Limb (tissue), 2 donors: Measurements from ENCODE around the gene ARHGEF6.

Experiments
- DNase-seq, 2 donors: peaks; one replicate each; pipeline ENCODE4 v3.0.0-alpha.2; 2016; ENCODE audit errors: extremely low spot score in 2 of 2

ARHGEF6 gene

DNA sequence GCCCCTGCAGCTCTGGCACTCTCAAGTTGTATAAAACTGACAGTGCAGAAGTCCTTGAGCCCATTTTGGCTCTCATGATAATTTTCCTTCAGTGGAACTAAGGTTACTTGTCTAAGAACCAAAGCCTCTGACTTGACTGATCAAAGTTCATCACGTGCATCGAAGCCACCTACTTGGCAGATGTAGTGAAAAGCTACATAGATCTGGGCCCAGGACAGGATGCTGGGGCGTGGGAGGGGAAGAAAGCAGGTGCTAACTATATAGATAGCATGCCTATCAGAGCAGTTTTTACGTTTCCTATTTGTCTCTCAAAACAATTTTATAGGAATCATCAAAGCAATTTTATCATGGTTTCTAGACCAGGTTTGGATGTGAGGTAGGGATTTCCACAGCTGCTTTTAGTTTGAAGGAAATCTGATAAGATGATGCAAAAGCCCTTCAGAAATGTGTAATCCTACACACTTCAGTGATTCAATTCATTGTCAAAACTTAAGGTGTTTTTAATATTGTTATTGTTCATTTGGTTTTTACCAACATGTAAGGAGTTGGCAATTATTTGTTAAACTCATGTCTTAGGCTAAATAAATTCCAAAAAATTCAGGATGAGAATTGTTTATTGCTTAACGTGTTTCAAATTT lies 134.0 kb downstream of the ARHGEF6 start:
- no peak for DNase-seq

DNA sequence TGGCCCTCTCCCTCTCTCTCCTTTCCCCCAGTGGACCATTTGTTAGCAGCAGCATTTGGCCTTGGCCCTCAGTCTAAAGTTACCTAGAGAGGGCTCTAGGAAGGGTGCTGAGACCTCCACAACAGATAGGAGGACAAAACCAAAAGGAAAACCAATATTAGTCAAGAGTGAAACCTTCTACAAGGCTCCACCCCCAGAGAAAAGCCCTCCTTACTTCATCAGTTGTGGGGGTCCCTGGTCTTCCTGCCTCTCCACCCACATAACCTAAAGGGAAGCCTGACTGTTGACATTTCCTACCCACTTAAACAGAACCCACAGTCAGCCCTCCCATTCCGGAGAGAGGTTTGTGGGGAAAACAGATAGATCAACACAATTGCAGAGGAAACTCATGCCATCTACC lies 137.5 kb downstream of the ARHGEF6 start:
- no peak for DNase-seq

GRCh38 chrX:136639506-136640176 lies 141.1 kb downstream of the ARHGEF6 start:
- no peak for DNase-seq

DNA sequence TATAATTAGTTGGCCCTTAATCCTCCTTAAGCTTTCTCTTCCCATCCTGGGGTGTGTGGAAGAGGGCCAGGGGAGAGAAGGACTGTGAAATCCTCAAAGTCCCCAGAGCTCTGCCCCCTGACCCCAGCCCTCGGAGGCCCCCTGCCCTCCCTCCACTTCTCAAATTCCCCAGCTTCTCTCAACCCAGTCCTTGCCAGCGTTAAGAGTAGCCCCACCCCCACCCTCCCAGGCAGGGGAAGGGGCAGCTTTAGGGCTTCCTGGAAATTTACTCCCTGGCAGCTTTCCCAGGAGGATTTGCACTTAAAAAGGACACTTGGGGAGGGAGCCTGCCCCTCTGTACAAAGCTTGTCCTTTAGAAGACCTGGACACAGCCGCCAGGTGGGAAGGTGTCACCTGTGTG lies 144.6 kb downstream of the ARHGEF6 start:
- DNase-seq: no peak

DNA sequence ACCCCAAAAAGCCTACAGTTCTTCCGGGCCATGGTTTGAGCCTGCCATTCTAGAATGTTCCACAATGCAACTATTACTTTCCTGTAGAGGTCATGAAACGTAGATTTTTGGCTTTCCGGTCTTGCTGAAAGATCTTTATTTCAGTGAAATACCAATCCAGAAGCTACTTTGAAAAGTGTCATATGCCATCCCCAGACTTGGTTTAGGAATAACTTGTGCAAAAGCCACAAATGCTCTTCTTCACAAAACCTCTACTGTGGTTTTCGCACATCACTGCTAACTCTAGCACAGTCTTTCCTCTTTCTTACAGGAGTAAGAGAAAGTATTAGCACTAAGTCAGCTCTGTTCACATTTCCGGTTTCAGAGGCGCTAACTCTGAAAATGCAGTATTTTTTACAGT lies 145.5 kb downstream of the ARHGEF6 start:
- DNase-seq: no peak

- DNase-seq: no peak
Observed at GRCh38 chrX:136630881-136631280, 149.9 kb downstream of the ARHGEF6 start.

GRCh38 chrX:136629084-136629750 lies 151.5 kb downstream of the ARHGEF6 start:
- DNase-seq: no peak

DNA sequence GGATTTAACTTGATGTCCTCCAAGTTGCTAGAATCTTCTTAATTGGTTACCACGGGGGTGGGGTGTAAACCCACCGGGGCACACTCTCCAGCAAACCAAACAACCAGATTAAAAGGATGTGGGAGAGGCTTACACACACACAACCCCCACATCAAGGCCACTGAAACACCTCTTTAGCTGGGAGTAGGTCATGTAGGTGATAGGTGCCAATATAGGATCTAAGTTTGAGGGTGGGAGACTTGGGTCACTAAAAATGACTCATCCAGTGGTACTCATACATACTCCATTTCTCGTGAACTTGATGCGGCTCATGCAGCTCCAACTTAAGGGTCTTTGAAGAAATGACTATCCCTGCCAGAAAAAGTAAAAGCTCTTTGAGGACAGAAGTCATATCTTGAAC lies 153.3 kb downstream of the ARHGEF6 start:
- DNase-seq: no peak

GRCh38 chrX:136626891-136627290 lies 153.8 kb downstream of the ARHGEF6 start:
- DNase-seq: no peak

DNA sequence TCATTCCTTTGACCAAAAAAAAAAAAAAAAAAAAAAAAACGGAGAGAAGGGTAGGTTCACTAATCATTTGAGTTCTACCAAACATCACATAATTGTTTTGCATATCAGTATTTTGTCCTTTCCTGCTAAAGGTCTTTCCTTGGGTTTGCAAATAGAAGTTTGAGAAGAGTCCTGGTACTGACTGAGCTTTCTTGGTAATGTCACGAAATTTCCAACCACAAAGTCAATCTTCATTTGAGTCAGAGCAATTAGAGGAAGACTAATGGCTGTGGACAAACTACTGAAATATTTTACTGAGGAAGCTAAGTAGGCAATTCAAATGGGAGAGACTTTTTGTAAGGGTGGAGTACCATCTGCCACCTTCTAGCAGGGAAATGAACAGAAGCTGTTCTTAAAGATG lies 154.5 kb downstream of the ARHGEF6 start:
- DNase-seq: no peak

GRCh38 chrX:136625246-136625645 lies 155.5 kb downstream of the ARHGEF6 start:
- DNase-seq: no peak

- no peak for DNase-seq
Observed at GRCh38 chrX:136623396-136623795, 157.3 kb downstream of the ARHGEF6 start.

DNA sequence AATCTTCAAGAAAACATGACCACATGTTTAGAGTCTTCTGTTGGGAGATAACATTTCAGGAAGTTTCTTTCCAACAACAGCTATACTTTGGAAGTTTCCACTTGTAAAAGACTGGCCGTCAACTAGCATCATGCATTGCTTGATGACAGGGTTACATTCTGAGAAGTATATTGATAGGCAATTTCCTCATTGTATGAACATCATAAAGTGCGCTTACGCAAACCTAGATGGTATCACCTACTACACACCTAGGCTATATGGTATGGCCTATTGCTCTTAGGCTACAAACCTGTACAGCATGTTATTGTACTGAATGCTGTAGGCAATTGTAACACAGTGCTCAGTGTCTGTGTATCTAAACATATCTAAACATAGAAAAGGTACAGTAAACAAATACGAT lies 158.2 kb downstream of the ARHGEF6 start:
- no peak for DNase-seq

DNA sequence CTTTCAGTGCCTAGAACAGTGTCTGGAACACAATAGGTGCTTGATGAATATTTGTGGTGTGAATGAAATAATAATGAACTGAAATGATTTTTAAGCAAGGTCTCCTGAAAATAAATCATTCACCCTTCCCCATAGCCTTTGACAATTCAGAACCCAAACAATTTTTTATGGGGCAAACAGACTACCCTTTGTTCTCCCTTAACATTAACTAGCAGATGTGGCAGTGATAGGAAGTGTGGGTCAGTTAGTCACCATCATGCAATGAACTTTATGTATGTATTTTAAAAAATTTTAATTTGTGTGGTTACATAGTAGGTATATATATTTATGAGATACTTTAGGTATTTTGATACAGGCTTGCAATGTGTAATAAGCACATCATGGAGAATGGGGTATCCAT lies 160.0 kb downstream of the ARHGEF6 start:
- DNase-seq: no peak

DNA sequence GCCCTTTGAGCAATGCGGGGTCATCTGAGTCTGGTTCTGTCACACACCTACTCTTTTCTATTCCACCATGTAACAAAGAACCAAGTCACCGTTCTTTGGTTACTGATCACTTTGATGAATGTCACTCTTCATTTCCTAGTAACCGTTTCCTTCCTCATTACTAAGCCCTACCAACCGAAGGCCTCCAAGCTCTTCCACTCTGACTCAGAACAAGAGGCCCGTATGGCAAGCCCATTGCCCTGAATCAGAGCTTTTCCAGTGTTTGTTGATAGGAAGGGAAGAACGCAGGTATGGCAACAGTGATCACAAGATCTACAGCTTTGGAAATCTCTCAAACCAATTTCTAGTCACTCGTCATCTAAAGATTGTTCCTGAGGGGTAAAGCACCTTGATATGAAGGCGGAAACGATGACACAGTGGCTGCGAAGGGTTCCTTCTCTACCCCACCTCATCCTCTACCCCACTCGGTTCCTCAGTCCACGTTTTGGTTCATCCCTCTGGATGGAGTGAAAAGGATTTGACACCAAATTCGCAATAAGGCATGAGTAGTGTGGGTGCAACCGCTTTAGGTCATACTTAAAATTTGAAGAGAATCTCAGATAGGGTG lies 160.7 kb downstream of the ARHGEF6 start:
- DNase-seq: no peak

DNA sequence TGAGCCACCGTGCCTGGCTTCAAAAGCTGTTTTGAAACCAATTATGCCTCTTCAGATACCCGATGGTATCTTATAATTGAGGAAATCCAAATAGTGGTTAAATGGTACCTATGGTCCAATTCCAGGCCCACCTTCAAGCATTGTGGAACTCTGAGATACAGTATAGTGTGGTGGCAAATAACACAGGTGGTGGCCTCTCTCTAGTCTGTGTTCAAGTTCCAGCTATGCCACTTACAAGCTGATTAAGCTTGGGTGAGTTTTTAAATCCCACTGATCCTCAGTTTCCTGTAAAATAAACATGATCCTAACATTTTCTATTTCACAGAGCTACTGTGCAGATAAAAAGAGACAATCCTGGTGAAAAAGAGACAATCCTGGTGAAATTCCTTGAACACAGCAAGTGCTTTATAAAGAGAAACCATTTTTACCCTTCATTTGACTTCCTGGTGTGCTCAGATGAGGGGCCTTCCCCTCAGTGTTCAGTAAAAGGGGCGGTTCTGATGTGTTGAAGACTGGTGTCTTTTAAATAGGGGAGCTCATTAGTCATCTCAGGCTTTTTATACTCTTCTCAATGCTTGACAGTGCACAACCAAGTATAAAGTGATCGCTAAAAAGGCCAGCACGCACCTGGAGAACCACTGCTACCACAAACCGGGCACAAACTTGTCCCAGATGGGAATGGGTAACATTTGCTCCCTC lies 163.6 kb downstream of the ARHGEF6 start:
- DNase-seq: no peak
